ENCODE measurements around the gene CERS6.

CERS6 gene

DNA sequence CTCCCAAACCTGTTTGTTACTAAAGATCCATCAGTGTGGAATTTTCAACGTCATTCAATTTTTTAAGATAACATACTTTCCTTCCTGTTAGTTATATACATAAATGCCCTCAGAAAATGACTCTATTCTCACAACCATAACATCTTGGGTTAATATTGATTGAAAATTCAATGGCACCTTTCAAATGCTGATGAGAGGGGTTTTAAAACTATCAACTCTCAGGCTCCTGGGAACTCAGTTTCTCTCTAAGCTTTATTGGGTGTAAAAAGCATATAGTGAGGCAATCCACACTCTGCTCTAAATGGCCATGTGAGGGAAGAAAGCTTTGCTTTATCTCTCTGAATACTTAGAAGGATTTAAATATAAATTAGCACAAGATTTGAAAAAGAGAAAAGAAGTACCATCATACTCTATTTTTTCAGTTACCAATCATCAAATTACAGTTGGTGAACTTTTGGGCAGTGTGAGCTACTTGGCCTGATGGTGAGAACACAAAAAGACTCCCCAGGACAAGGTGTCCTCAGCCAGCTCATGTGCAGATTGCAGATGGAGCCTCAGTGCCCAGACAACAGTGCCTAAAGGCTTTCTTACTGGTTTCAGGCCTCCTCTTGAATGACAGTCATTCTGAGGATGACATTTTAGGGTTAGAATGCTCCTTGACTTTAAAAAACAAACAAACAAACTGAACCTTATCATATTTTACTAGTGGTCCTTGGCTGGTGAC lies 24.6 kb upstream of the CERS6 start:
- Mint-ChIP-seq H3K4me1 (ENCODE audit: low read depth in 2 of 2) (peaks cover 0 to 5% of the 10 kb centered on the region in 2 donors), H3K27ac (no peak overlapping the region), H3K36me3 (ENCODE audit: insufficient read depth) (no peaks in the 10 kb centered on the region), H3K9me3 (no peaks in the 10 kb centered on the region), H3K4me3 (no peak overlapping the region), H3K27me3 (peaks cover 10 to 22% of the 10 kb centered on the region in 2 donors)
- DNase-seq (no peak), ATAC-seq (replicated peaks) (no peak)

GRCh38 chr2:168432100-168432499 lies 24.0 kb upstream of the CERS6 start:
- H3K4me1 Mint-ChIP-seq (ENCODE audit: low read depth in 2 of 2) = peaks cover 0 to 5% of the 10 kb centered on the region in 2 donors
- no peak overlapping the region for H3K4me3 Mint-ChIP-seq
- no peak overlapping the region for H3K27ac Mint-ChIP-seq

DNA sequence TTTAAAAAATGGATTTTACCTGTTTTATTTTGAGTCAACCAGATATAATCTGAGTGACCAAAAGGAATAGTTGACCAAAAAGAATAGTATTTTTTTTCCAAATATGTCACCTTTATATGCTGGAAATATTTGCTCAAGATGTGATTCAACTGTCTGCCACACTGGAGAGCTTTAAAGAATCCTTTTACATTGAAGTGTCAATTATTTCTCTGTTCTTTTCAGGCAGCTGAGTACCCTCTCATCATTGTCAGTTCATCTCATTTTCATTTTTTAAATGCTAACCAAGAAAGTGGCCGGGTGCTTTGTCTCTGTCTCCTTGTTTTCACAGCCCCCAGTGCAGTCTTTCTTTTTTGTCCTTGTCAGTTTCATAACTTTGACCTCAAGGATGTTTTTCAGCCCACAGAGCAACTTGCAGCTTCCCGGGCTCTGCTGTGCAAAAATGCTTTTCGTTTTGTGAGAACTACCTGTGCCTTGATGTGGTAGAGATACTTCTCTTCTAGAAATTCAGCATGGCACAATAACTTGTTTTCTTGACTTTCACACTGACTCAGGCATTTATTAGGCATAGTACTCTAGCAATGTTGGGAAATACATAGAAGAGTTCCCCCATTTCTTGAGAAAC lies 23.4 kb upstream of the CERS6 start:
- H3K27ac Mint-ChIP-seq = no peak overlapping the region
- H3K4me1 Mint-ChIP-seq (ENCODE audit: low read depth in 2 of 2) = peaks cover 0 to 5% of the 10 kb centered on the region in 2 donors
- DNase-seq = no peak
- peak; percentile 24 for ATAC-seq (replicated peaks)
- no peaks in the 10 kb centered on the region for H3K36me3 Mint-ChIP-seq (ENCODE audit: insufficient read depth)
- no peak overlapping the region for H3K4me3 Mint-ChIP-seq
- no peaks in the 10 kb centered on the region for H3K9me3 Mint-ChIP-seq
- peaks cover 10 to 20% of the 10 kb centered on the region in 2 donors for H3K27me3 Mint-ChIP-seq

More at GRCh38 chr2:168432100-168432499, 24.0 kb upstream of the CERS6 start:
- Mint-ChIP-seq H3K36me3 (ENCODE audit: insufficient read depth) (no peaks in the 10 kb centered on the region), H3K27me3 (peaks cover 10 to 22% of the 10 kb centered on the region in 2 donors), H3K9me3 (no peaks in the 10 kb centered on the region)
- no peak for ATAC-seq (replicated peaks)
- no peak for DNase-seq

DNA sequence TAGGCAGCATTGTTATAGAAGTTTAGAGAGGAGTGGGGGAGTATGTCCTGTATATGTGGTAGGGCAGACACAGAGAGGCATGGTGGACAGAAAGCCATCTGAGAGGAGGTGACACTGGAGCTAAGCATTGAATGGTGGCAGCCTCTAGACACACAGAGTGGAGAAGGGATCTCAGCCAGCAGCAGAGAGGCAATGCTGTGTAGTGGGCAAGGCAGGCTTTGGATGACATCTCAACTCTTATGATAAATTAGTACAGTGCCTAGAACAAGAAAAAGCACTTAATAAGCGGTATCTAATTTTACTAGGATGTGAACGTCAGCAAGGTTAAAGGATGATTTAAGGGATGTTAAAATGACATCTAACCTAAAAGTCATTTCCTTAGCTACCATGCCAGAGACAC lies 22.5 kb upstream of the CERS6 start:
- no peak overlapping the region for H3K27ac Mint-ChIP-seq
- H3K36me3 Mint-ChIP-seq (ENCODE audit: insufficient read depth) = no peaks in the 10 kb centered on the region
- no peaks in the 10 kb centered on the region for H3K9me3 Mint-ChIP-seq
- H3K4me1 Mint-ChIP-seq (ENCODE audit: low read depth in 2 of 2) = peaks cover 0 to 5% of the 10 kb centered on the region in 2 donors
- ATAC-seq (replicated peaks) (no peak), DNase-seq (no peak)
- H3K4me3 Mint-ChIP-seq = no peak overlapping the region
- H3K27me3 Mint-ChIP-seq = peaks cover 10 to 15% of the 10 kb centered on the region in 2 donors

DNA sequence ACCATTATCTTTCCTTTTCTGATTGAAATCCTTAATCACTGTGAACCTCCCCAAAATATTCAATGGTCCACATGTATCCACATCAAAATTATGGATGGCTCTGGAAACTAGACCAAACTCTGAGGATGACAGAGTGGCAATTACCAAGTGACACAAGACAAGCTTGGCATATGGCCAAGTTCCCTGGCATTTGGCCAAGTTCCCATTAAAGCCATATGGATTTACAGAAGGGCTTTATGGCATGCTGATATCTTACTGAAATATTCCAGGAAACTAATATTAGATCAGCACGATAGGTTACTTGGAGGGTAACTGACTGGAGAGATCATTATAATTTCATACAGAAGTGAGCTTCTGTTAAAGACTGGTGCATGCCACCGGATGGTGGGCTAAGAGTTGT lies 21.9 kb upstream of the CERS6 start:
- peaks cover 0 to 5% of the 10 kb centered on the region in 2 donors for H3K4me1 Mint-ChIP-seq (ENCODE audit: low read depth in 2 of 2)

DNA sequence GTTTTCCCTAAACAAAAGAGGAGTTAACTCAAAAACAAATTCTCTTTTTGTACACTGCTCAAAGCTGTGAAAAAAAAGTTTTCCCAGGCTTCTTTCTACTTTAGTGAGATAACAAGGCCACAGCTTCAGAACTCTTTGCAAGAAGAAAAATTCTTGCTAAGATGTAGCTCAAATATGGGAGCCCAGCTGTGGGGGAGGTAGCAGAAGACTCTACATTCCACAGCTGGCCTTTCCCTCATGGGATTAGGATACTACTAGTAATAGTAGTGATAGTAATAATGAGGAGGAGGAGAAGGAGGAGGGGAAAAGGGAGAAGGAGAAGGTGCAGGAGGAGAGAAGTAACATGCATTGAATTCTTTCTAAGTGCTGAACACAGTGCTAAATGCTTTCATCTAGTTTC lies 19.2 kb upstream of the CERS6 start:
- DNase-seq (no peak), ATAC-seq (replicated peaks) (no peak)
- Mint-ChIP-seq H3K4me1 (ENCODE audit: low read depth in 2 of 2) (peaks cover 0 to 4% of the 10 kb centered on the region in 2 donors), H3K36me3 (ENCODE audit: insufficient read depth) (no peaks in the 10 kb centered on the region), H3K27ac (no peak overlapping the region), H3K4me3 (no peak overlapping the region), H3K9me3 (no peaks in the 10 kb centered on the region), H3K27me3 (peaks cover 6 to 10% of the 10 kb centered on the region in 2 donors)

More for the DNA sequence above, 21.9 kb upstream of the CERS6 start:
- H3K36me3 Mint-ChIP-seq (ENCODE audit: insufficient read depth) = no peaks in the 10 kb centered on the region
- H3K27ac Mint-ChIP-seq = no peak overlapping the region
- no peaks in the 10 kb centered on the region for H3K9me3 Mint-ChIP-seq
- H3K4me3 Mint-ChIP-seq = no peak overlapping the region
- peaks cover 10 to 15% of the 10 kb centered on the region in 2 donors for H3K27me3 Mint-ChIP-seq
- ATAC-seq (replicated peaks) (no peak), DNase-seq (no peak)

GRCh38 chr2:168438553-168438952 lies 17.5 kb upstream of the CERS6 start:
- peaks cover 0 to under 1% of the 10 kb centered on the region in 2 donors for H3K27me3 Mint-ChIP-seq
- no peak overlapping the region for H3K27ac Mint-ChIP-seq
- H3K4me3 Mint-ChIP-seq = no peak overlapping the region
- no peaks in the 10 kb centered on the region for H3K4me1 Mint-ChIP-seq (ENCODE audit: low read depth in 2 of 2)
- DNase-seq = no peak
- no peaks in the 10 kb centered on the region for H3K9me3 Mint-ChIP-seq
- ATAC-seq (replicated peaks) = no peak
- no peaks in the 10 kb centered on the region for H3K36me3 Mint-ChIP-seq (ENCODE audit: insufficient read depth)

GRCh38 chr2:168439536-168439935 lies 16.5 kb upstream of the CERS6 start:
- H3K4me3 Mint-ChIP-seq = no peak overlapping the region
- no peak overlapping the region for H3K27ac Mint-ChIP-seq
- no peaks in the 10 kb centered on the region for H3K27me3 Mint-ChIP-seq
- H3K9me3 Mint-ChIP-seq = no peaks in the 10 kb centered on the region
- no peaks in the 10 kb centered on the region for H3K36me3 Mint-ChIP-seq (ENCODE audit: insufficient read depth)
- DNase-seq (no peak), ATAC-seq (replicated peaks) (no peak)
- H3K4me1 Mint-ChIP-seq (ENCODE audit: low read depth in 2 of 2) = no peaks in the 10 kb centered on the region

DNA sequence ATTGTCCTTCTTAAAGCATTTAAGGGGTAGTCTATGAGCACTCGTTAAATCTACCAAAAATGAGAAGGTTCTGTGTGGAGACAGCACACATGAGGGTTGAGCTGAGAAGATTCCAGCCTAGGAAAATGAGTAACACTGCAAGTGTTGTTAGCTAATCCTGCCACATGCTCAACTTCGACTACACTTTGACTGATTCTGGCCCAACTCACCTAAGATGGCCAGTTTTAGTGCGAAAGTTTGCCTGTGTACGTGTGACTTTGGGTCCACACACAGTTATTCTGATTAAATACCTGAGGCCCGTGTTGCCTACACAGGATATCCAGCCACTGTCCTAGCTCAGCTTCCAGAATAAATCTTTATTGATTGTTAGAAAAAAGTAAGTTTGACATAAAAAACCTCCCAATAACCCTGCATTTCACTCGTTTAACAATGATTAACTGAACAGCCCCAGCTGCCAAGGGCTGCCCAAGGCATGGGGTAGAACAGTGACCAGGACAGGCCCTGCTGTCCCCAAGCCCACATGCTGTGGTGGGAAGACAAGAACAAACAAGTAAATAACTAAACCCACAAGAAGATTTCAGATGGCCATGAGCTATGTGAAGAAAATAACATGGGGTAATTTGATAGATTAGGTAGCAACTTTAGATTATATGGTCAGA lies 14.7 kb upstream of the CERS6 start:
- DNase-seq (no peak), ATAC-seq (replicated peaks) (no peak)
- Mint-ChIP-seq H3K27ac (no peak overlapping the region), H3K4me3 (no peak overlapping the region), H3K27me3 (peaks cover under 1 to 5% of the 10 kb centered on the region in 2 donors), H3K36me3 (ENCODE audit: insufficient read depth) (no peaks in the 10 kb centered on the region), H3K4me1 (ENCODE audit: low read depth in 2 of 2) (no peaks in the 10 kb centered on the region), H3K9me3 (no peaks in the 10 kb centered on the region)

DNA sequence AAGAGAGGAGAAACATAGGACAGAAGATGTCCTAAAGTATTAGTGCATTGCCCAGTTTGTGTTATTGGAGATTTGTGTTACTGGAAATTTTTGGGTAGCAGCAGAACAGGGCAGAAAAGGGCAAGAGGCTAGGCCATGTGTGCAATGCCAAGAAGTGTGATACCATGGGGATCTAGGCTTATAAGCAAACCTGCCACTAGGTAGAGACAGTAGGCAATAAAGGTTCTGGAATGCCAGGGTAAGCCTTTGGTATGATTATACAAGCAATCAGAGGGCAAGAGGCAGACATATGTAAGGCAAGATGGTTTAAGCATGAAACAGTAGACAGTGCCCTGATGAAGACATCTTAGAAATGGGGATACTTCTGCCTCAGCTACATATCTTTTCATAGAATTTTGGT lies 12.3 kb upstream of the CERS6 start:
- DNase-seq (no peak), ATAC-seq (replicated peaks) (no peak)
- H3K27ac Mint-ChIP-seq = no peak overlapping the region
- H3K4me3 Mint-ChIP-seq = no peak overlapping the region
- H3K9me3 Mint-ChIP-seq = no peaks in the 10 kb centered on the region
- H3K4me1 Mint-ChIP-seq (ENCODE audit: low read depth in 2 of 2) = no peaks in the 10 kb centered on the region
- H3K36me3 Mint-ChIP-seq (ENCODE audit: insufficient read depth) = no peaks in the 10 kb centered on the region
- peaks cover 5 to 11% of the 10 kb centered on the region in 2 donors for H3K27me3 Mint-ChIP-seq

DNA sequence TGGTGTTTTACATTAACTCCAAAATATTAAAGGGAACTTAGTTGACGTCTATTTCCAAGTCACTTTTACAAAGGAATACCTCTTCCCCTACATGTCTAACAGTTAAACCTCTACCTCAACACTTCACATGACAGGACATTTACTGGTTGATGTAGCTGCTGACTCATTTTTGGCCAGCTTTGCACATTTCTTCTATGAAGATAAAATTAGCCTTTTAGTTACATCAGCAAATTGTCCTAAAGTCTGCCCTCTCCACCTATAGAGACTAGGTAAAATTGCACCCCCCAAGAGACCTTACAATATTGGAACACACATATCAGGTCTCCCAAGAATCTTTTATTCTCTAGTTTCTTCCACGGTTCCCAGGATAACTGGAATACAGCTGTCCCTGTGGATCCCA lies 10.1 kb upstream of the CERS6 start:
- Mint-ChIP-seq H3K4me1 (ENCODE audit: low read depth in 2 of 2) (no peaks in the 10 kb centered on the region), H3K36me3 (ENCODE audit: insufficient read depth) (no peaks in the 10 kb centered on the region), H3K9me3 (no peaks in the 10 kb centered on the region), H3K4me3 (no peak overlapping the region), H3K27ac (no peak overlapping the region), H3K27me3 (peaks cover 5 to 11% of the 10 kb centered on the region in 2 donors)
- ATAC-seq (replicated peaks) (no peak), DNase-seq (no peak)

DNA sequence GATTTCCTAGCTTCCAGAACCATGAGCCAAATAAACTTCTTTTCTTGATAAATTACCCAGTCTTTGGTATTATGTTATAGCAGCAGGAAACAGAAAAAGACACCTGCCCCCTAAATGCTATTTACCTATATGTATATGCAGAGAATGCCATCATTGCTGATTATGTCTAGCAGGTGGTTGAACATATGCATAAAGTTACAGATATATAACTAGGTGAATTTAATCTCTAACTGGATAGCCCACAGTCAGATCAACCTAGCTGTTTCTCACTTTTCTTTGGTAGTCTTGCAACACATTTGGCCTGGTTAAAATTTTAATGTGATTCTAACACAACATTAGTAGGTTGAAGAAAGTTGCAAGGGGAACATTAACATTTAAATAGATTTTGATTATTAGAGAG lies 7.1 kb upstream of the CERS6 start:
- H3K27me3 Mint-ChIP-seq = peaks cover 5 to 11% of the 10 kb centered on the region in 2 donors
- ATAC-seq (replicated peaks) (no peak), DNase-seq (no peak)
- no peaks in the 10 kb centered on the region for H3K36me3 Mint-ChIP-seq (ENCODE audit: insufficient read depth)
- no peaks in the 10 kb centered on the region for H3K4me1 Mint-ChIP-seq (ENCODE audit: low read depth in 2 of 2)
- H3K4me3 Mint-ChIP-seq = no peak overlapping the region
- no peak overlapping the region for H3K27ac Mint-ChIP-seq
- H3K9me3 Mint-ChIP-seq = no peaks in the 10 kb centered on the region

GRCh38 chr2:168449419-168449818 lies 6.7 kb upstream of the CERS6 start:
- no peak for DNase-seq
- H3K27ac Mint-ChIP-seq = no peak overlapping the region
- H3K4me3 Mint-ChIP-seq = no peak overlapping the region
- no peak for ATAC-seq (replicated peaks)
- no peaks in the 10 kb centered on the region for H3K9me3 Mint-ChIP-seq
- H3K27me3 Mint-ChIP-seq = peaks cover 5 to 11% of the 10 kb centered on the region in 2 donors
- H3K4me1 Mint-ChIP-seq (ENCODE audit: low read depth in 2 of 2) = no peaks in the 10 kb centered on the region
- no peaks in the 10 kb centered on the region for H3K36me3 Mint-ChIP-seq (ENCODE audit: insufficient read depth)

GRCh38 chr2:168450171-168450570 lies 5.9 kb upstream of the CERS6 start:
- no peak overlapping the region for H3K27ac Mint-ChIP-seq
- no peak for DNase-seq
- H3K4me1 Mint-ChIP-seq (ENCODE audit: low read depth in 2 of 2) = no peaks in the 10 kb centered on the region
- no peaks in the 10 kb centered on the region for H3K36me3 Mint-ChIP-seq (ENCODE audit: insufficient read depth)
- no peaks in the 10 kb centered on the region for H3K9me3 Mint-ChIP-seq
- H3K4me3 Mint-ChIP-seq = no peak overlapping the region
- ATAC-seq (replicated peaks) = no peak
- peaks cover 5 to 11% of the 10 kb centered on the region in 2 donors for H3K27me3 Mint-ChIP-seq
